ENCODE measurements around the gene DENND4A.
"Not testable (repeated sequence)": the region's sequence is repeated elsewhere in the genome, so short reads cannot be mapped to it uniquely, and the experiment has no call there.

DENND4A gene

GRCh38 chr15:65757256-65757655, 34.8 kb downstream of the DENND4A start:
- DNase-seq (ENCODE audit: low spot score) = no peak

- DNase-seq (ENCODE audit: low spot score) = no peak
Observed at GRCh38 chr15:65752151-65752700, 39.9 kb downstream of the DENND4A start.

- DNase-seq (ENCODE audit: low spot score) = no peak
Observed at GRCh38 chr15:65751431-65751830, 40.7 kb downstream of the DENND4A start.

- no peak for DNase-seq (ENCODE audit: low spot score)
Observed at GRCh38 chr15:65747265-65747664, 44.8 kb downstream of the DENND4A start.

- no peak for DNase-seq (ENCODE audit: low spot score)
Observed at GRCh38 chr15:65743637-65744252, 48.3 kb downstream of the DENND4A start.

- DNase-seq (ENCODE audit: low spot score) = no peak
Observed at GRCh38 chr15:65740148-65740547, 51.9 kb downstream of the DENND4A start.

GRCh38 chr15:65738649-65739048, 53.4 kb downstream of the DENND4A start:
- DNase-seq (ENCODE audit: low spot score) = no peak

- DNase-seq (ENCODE audit: low spot score) = not testable (repeated sequence)
Observed at GRCh38 chr15:65733599-65733998, 58.5 kb downstream of the DENND4A start.

GRCh38 chr15:65732698-65733097, 59.4 kb downstream of the DENND4A start:
- DNase-seq (ENCODE audit: low spot score) = no peak

- DNase-seq (ENCODE audit: low spot score) = no peak
Observed at GRCh38 chr15:65731926-65732325, 60.2 kb downstream of the DENND4A start.

- DNase-seq (ENCODE audit: low spot score) = no peak
Observed at GRCh38 chr15:65730549-65731172, 61.4 kb downstream of the DENND4A start.

- no peak for DNase-seq (ENCODE audit: low spot score)
Observed at GRCh38 chr15:65724464-65725215, 67.5 kb downstream of the DENND4A start.

- DNase-seq (ENCODE audit: low spot score) = no peak
Observed at GRCh38 chr15:65723876-65724275, 68.2 kb downstream of the DENND4A start.

- DNase-seq (ENCODE audit: low spot score) = no peak
Observed at GRCh38 chr15:65722191-65722590, 69.9 kb downstream of the DENND4A start.

GRCh38 chr15:65712415-65712814, 79.7 kb downstream of the DENND4A start:
- no peak for DNase-seq (ENCODE audit: low spot score)

- no peak for DNase-seq (ENCODE audit: low spot score)
Observed at GRCh38 chr15:65695081-65695480, 97.0 kb downstream of the DENND4A start.

- DNase-seq (ENCODE audit: low spot score) = no peak
Observed at GRCh38 chr15:65690778-65691177, 101.3 kb downstream of the DENND4A start.

GRCh38 chr15:65690173-65690572, 101.9 kb downstream of the DENND4A start:
- DNase-seq (ENCODE audit: low spot score) = no peak

GRCh38 chr15:65688462-65688861, 103.6 kb downstream of the DENND4A start:
- no peak for DNase-seq (ENCODE audit: low spot score)

- DNase-seq (ENCODE audit: low spot score) = no peak
Observed at GRCh38 chr15:65682404-65682911, 109.6 kb downstream of the DENND4A start.

- no peak for DNase-seq (ENCODE audit: low spot score)
Observed at GRCh38 chr15:65680544-65680943, 111.5 kb downstream of the DENND4A start.

- no peak for DNase-seq (ENCODE audit: low spot score)
Observed at GRCh38 chr15:65676123-65676522, 116.0 kb downstream of the DENND4A start.

GRCh38 chr15:65675551-65675950, 116.5 kb downstream of the DENND4A start:
- no peak for DNase-seq (ENCODE audit: low spot score)

All from CD4-positive, alpha-beta T cell treated with Interleukin-2 at 100 ng/mL for 4 hours (primary cell).